CD4-positive, alpha-beta T cell (primary cell): ENCODE data around the gene C1QL2. TPM values are rescaled to one million over a fixed set of nuclear protein-coding genes. Genes with fewer than 3 reads are reported as not detected.

Experiments used
- ATAC-seq: fragments of 200-7000 bp; cut with Tn5 transposase; one replicate; pipeline ENCODE4 v1.10.0; 2022; ENCODE audit warnings: mild to moderate bottlenecking; ENCODE audit not compliant: poor library complexity
- CTCF ChIA-PET: fragments of 350-600 bp; sonication (Branson Sonifier 250); formaldehyde crosslinking; loops from one replicate; lab custom pipeline; 2021; ENCODE audit warnings: antibody characterized with exemption, inconsistent platforms; lab: Charles Lee
- POLR2A ChIA-PET: fragments of 350-600 bp; sonication (Branson Sonifier 250); formaldehyde crosslinking; loops from one replicate; lab custom pipeline; 2021; ENCODE audit warnings: antibody characterized with exemption, inconsistent platforms; lab: Charles Lee
- DNase-seq, 14 experiments: peaks; one replicate each; pipeline ENCODE4 v3.0.0-alpha.2; 2013 to 2020; ENCODE audit warnings: mixed read lengths in 2 of 14
- H3K27ac ChIP-seq, 2 donors: one replicate each; pipeline versions ENCODE4 v1.5.1 to v1.7.0; 2013; ENCODE audit warnings: low read length in 2 of 2, low read depth in 1 of 2, mild to moderate bottlenecking in 1 of 2
- H3K27me3 ChIP-seq, 2 experiments: 1 replicate in 1 of 2; 2 replicates in 1 of 2; pipeline versions ENCODE4 v1.6.1 to v1.7.0; 2013; ENCODE audit warnings: low read length in 2 of 2, control low read depth in 1 of 2, mild to moderate bottlenecking in 1 of 2, moderate library complexity in 1 of 2; ENCODE audit not compliant: insufficient read depth in 2 of 2, control insufficient read depth in 1 of 2
- H3K36me3 ChIP-seq: one replicate; pipeline ENCODE4 v1.6.1; 2013; ENCODE audit warnings: low read length, control low read depth; ENCODE audit not compliant: insufficient read depth
- H3K4me1 ChIP-seq: one replicate; pipeline ENCODE4 v1.6.1; 2013; ENCODE audit warnings: low read length, control low read depth; ENCODE audit not compliant: insufficient read depth
- H3K4me3 ChIP-seq: one replicate; pipeline ENCODE4 v1.5.1; 2013; ENCODE audit warnings: mild to moderate bottlenecking, low read length, moderate library complexity
- H3K9me3 ChIP-seq, 2 experiments: 1 replicate in 1 of 2; 2 replicates in 1 of 2; pipeline versions ENCODE4 v1.6.1 to v1.7.0; 2013; ENCODE audit warnings: low read length in 2 of 2, mild to moderate bottlenecking in 2 of 2, control low read depth in 1 of 2, moderate library complexity in 1 of 2; ENCODE audit not compliant: control insufficient read depth in 1 of 2, insufficient read depth in 1 of 2
- H3K27ac Mint-ChIP-seq: one replicate; pipeline ENCODE4 v1.8.0; 2020; ENCODE audit warnings: mixed read lengths
- H3K27me3 Mint-ChIP-seq: one replicate; pipeline ENCODE4 v1.8.0; 2021; ENCODE audit warnings: mixed read lengths
- H3K36me3 Mint-ChIP-seq: one replicate; pipeline ENCODE4 v1.8.0; 2021; ENCODE audit warnings: low read depth, mixed read lengths
- H3K4me1 Mint-ChIP-seq: one replicate; pipeline ENCODE4 v1.8.0; 2021; ENCODE audit warnings: low read depth, mixed read lengths
- H3K4me3 Mint-ChIP-seq: one replicate; pipeline ENCODE4 v1.8.0; 2020; ENCODE audit warnings: mild to moderate bottlenecking, mixed read lengths
- H3K9me3 Mint-ChIP-seq: one replicate; pipeline ENCODE4 v1.8.0; 2020; ENCODE audit warnings: mixed read lengths
- intact Hi-C, 2 experiments: fragments of 100-400 bp; cut with DNase I in 1 of 2; cut with micrococcal nuclease in 1 of 2; formaldehyde crosslinking; loops; one replicate each; pipeline versions ENCODE4 v1.15.1 to v1.9.0; 2023 to 2025; cut with DNase I, micrococcal nuclease
- total RNA-seq, 174 experiments: library from RNA in 2 of 174; stranded (reverse) in 2 of 174; gene quantifications; one replicate each; pipeline ENCODE4 v1.2.3 and lab custom pipeline; 2021 to 2026
- TF ChIP-seq, protein P1 (sequence below): fragments of 200-600 bp; IDR thresholded peaks from one replicate; pipeline ENCODE4 v1.8.0; 2022; ENCODE audit warnings: antibody characterized with exemption, mild to moderate bottlenecking

The C1QL2 gene
- total RNA-seq, 2 experiments from 2014 or later = not detected

DNA sequence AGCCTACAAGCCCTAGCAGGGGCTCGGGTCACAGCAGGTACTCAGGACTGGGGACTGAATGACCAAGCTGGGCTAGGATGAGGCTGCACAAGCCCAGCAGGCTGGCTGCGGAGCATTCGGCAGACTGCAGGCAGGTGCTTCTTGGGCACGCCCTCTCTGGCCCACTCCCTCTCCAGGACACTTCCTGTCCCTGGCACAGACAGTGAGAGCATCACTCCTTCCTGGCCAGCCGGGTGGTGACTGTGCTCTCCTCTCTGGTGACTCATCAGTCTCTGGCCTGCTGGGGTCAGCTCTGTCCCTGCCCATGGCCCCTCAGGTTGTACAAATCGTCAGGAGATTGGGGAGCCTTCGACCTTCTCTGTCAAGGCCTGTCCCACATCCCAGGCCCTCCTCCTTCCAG, 22.5 kb downstream of the C1QL2 start:
- ChIA-PET CTCF (no interaction called here), POLR2A (no interaction called here)
- no peak for DNase-seq
- TF ChIP-seq, protein P1, sequence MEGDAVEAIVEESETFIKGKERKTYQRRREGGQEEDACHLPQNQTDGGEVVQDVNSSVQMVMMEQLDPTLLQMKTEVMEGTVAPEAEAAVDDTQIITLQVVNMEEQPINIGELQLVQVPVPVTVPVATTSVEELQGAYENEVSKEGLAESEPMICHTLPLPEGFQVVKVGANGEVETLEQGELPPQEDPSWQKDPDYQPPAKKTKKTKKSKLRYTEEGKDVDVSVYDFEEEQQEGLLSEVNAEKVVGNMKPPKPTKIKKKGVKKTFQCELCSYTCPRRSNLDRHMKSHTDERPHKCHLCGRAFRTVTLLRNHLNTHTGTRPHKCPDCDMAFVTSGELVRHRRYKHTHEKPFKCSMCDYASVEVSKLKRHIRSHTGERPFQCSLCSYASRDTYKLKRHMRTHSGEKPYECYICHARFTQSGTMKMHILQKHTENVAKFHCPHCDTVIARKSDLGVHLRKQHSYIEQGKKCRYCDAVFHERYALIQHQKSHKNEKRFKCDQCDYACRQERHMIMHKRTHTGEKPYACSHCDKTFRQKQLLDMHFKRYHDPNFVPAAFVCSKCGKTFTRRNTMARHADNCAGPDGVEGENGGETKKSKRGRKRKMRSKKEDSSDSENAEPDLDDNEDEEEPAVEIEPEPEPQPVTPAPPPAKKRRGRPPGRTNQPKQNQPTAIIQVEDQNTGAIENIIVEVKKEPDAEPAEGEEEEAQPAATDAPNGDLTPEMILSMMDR = no peak
- H3K9me3 Mint-ChIP-seq = no peaks in the 10 kb centered on the region
- H3K36me3 Mint-ChIP-seq = no peaks in the 10 kb centered on the region
- Histone ChIP-seq H3K36me3 (no peaks in the 10 kb centered on the region), H3K4me1 (no peaks in the 10 kb centered on the region), H3K27me3 (no peaks in the 10 kb centered on the region), H3K9me3 (peaks cover 0 to 22% of the 10 kb centered on the region in 2 experiments), H3K27ac (no peak overlapping the region), H3K4me3 (no peak overlapping the region)
- H3K27ac Mint-ChIP-seq = no peak overlapping the region
- H3K27me3 Mint-ChIP-seq = peaks cover 25% of the 10 kb centered on the region
- H3K4me3 Mint-ChIP-seq = no peak overlapping the region
- intact Hi-C loops = no loop called here
- H3K4me1 Mint-ChIP-seq = no peaks in the 10 kb centered on the region
- no peak for ATAC-seq

DNA sequence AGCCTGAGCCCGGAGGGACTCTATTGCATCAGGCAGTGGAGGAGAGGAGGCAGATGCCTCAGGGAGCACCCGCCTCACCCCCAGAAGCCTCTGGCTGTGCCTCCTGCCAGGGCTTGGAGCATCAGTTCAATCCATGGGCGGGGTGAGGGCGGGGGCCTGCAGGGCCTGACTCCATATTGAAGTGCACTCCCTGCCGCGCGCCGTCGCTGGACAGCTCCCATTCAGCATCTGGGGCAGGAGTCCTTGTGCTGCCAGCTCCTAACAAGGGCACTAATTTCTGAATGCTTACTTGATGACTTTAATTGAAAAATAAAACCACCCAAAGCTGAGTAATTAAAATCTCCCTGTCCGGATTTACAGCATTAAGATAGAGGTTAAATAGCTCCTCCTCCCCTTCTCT, 23.8 kb downstream of the C1QL2 start:
- ChIA-PET CTCF (no interaction called here), POLR2A (no interaction called here)
- Histone ChIP-seq H3K4me3 (no peak overlapping the region), H3K9me3 (peaks cover 0 to 22% of the 10 kb centered on the region in 2 experiments), H3K36me3 (no peaks in the 10 kb centered on the region), H3K27me3 (no peaks in the 10 kb centered on the region), H3K4me1 (no peaks in the 10 kb centered on the region), H3K27ac (no peak overlapping the region)
- intact Hi-C loops = no loop called here
- TF ChIP-seq, protein P1 = no peak
- Mint-ChIP-seq H3K36me3 (no peaks in the 10 kb centered on the region), H3K27ac (no peak overlapping the region), H3K9me3 (no peaks in the 10 kb centered on the region), H3K4me3 (no peak overlapping the region), H3K27me3 (peaks cover 35% of the 10 kb centered on the region), H3K4me1 (no peaks in the 10 kb centered on the region)
- DNase-seq (no peak), ATAC-seq (no peak)

DNA sequence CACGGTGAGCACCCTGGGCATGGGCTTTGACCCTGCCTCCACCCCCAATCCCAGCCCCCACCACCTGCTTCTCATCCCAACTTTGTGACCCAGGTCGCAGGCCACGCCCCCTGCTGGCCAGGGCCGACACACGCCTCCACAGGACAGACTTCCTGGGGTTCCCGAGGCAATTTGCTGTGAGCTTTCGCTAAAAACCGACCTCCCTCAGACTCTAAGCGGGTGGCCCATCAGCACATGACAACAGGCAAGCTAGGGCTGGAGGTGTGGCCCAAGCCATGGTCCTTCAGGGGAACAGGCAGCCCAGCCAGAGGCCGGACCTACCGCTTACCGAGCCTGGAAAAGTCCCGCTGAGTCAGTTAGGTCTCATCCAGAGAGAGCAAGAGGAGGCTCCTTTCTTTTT, 31.9 kb downstream of the C1QL2 start:
- intact Hi-C loops = loop anchor here (1.0 kb wide), 1 partner anchor 244 kb away; no protein-coding TSS in a partner anchor
- Histone ChIP-seq H3K4me3 (no peak overlapping the region), H3K4me1 (no peaks in the 10 kb centered on the region), H3K27me3 (peaks cover 0 to 4% of the 10 kb centered on the region in 2 experiments), H3K36me3 (no peaks in the 10 kb centered on the region), H3K27ac (no peak overlapping the region), H3K9me3 (peaks cover 0 to 12% of the 10 kb centered on the region in 2 experiments)
- H3K27ac Mint-ChIP-seq = no peak overlapping the region
- CTCF ChIA-PET = no interaction called here
- H3K4me1 Mint-ChIP-seq = no peaks in the 10 kb centered on the region
- H3K36me3 Mint-ChIP-seq = no peaks in the 10 kb centered on the region
- POLR2A ChIA-PET = interaction anchor here (0.9 kb wide), 1 partner anchor 245 kb away, joined by 3 read pairs; no protein-coding TSS in a partner anchor
- ATAC-seq (no peak), DNase-seq (peak in 13 of 14 experiments; percentile 2 to 54 (median 29))
- H3K4me3 Mint-ChIP-seq = no peak overlapping the region
- H3K9me3 Mint-ChIP-seq = no peaks in the 10 kb centered on the region
- peaks cover 38% of the 10 kb centered on the region for H3K27me3 Mint-ChIP-seq
- TF ChIP-seq, protein P1 = peak; percentile 49
